OCI-LY7 (cell line): ENCODE measurements around the gene LEMD1. TPM values are rescaled to one million over a fixed set of nuclear protein-coding genes. Genes with fewer than 3 reads are reported as not detected.

Experiments used
- BruUV-seq: library from RNA; stranded (reverse); fragments of 400-500 nt; replicated peaks from 2 replicates; lab custom pipeline; 2021; lab: Mats Ljungman, UMichigan
- CTCF ChIA-PET: fragments of 300-600 bp; sonication (Branson Sonifier 250); formaldehyde crosslinking; loops from one replicate; lab custom pipeline; 2022; ENCODE audit warnings: antibody characterized with exemption; ENCODE audit not compliant: unreplicated experiment; lab: Charles Lee
- POLR2A ChIA-PET: fragments of 300-600 bp; sonication (Branson Sonifier 250); formaldehyde crosslinking; loops from one replicate; lab custom pipeline; 2022; ENCODE audit warnings: antibody characterized with exemption; lab: Charles Lee
- DNase-seq: peaks from one replicate; pipeline ENCODE4 v3.0.0-alpha.2; 2015; ENCODE audit warnings: low spot score
- H2AFZ ChIP-seq: fragments of 200-600 bp; sonication (generic), shearing (Covaris generic); 2 replicates; pipeline ENCODE4 v1.6.1; 2014; ENCODE audit warnings: mild to moderate bottlenecking, antibody characterized with exemption, low read length, moderate library complexity
- H3K27ac ChIP-seq: fragments of 200-600 bp; sonication (generic); 2 replicates; pipeline ENCODE4 v1.5.1; 2014; ENCODE audit warnings: mixed run types, low read depth, mild to moderate bottlenecking, moderate library complexity, low read length, inconsistent platforms; ENCODE audit not compliant: poor library complexity, severe bottlenecking
- H3K36me3 ChIP-seq: fragments of 200-600 bp; sonication (generic); 2 replicates; pipeline ENCODE4 v1.6.1; 2014; ENCODE audit warnings: mild to moderate bottlenecking, antibody characterized with exemption, low read length, moderate library complexity, mixed read lengths; ENCODE audit not compliant: insufficient read depth
- H3K4me1 ChIP-seq: fragments of 200-600 bp; sonication (generic); 2 replicates; pipeline ENCODE4 v1.5.1; 2014; ENCODE audit warnings: mild to moderate bottlenecking, low read length; ENCODE audit not compliant: insufficient read depth, poor library complexity, severe bottlenecking
- H3K4me2 ChIP-seq: fragments of 200-600 bp; sonication (generic); 2 replicates; pipeline ENCODE4 v1.6.1; 2014; ENCODE audit warnings: mild to moderate bottlenecking, low read length
- H3K4me3 ChIP-seq: fragments of 200-600 bp; sonication (generic); 2 replicates; pipeline ENCODE4 v1.5.1; 2014; ENCODE audit warnings: mild to moderate bottlenecking, low read depth, low read length; ENCODE audit not compliant: poor library complexity, severe bottlenecking
- H3K79me2 ChIP-seq: fragments of 200-600 bp; sonication (generic); 2 replicates; pipeline ENCODE4 v1.6.1; 2016; ENCODE audit warnings: low read depth, mild to moderate bottlenecking, low read length, moderate library complexity, mixed read lengths; ENCODE audit not compliant: insufficient read depth
- H3K9me2 ChIP-seq: fragments of 200-600 bp; sonication (generic); 2 replicates; pipeline ENCODE4 v1.6.1; 2016; ENCODE audit warnings: mild to moderate bottlenecking, low read length, mixed read lengths; ENCODE audit not compliant: insufficient read depth
- H3K9me3 ChIP-seq: fragments of 200-600 bp; sonication (generic); 2 replicates; pipeline ENCODE4 v1.6.1; 2014; ENCODE audit warnings: mild to moderate bottlenecking, mixed run types, low read length, mixed read lengths
- H4K20me1 ChIP-seq: fragments of 200-600 bp; sonication (generic); 2 replicates; pipeline ENCODE4 v1.6.1; 2014; ENCODE audit warnings: mild to moderate bottlenecking, antibody characterized with exemption, low read length, moderate library complexity, mixed read lengths; ENCODE audit not compliant: insufficient read depth
- CTCF ChIP-seq: fragments of 200-600 bp; sonication (generic); conservative IDR thresholded peaks from 2 replicates; pipeline ENCODE4 v1.5.1; 2014; ENCODE audit warnings: mild to moderate bottlenecking, antibody characterized with exemption, low read length, moderate library complexity, mixed read lengths
- EZH2phosphoT487 ChIP-seq: fragments of 200-600 bp; sonication (generic); IDR thresholded peaks from 2 replicates; pipeline ENCODE4 v1.6.1; 2018; ENCODE audit warnings: low read depth, borderline replicate concordance, mild to moderate bottlenecking, mixed run types, antibody characterized with exemption, low read length, moderate library complexity, mixed read lengths
- intact Hi-C: fragments of 100-400 bp; cut with micrococcal nuclease; formaldehyde crosslinking; loops from one replicate; pipeline ENCODE4 v1.10.0; 2022; ENCODE audit not compliant: unreplicated experiment
- total RNA-seq, 2 experiments: library from RNA; depleted of rRNA in 1 of 2; stranded (reverse); fragments of >200 nt in 1 of 2; shearing (Covaris generic) in 1 of 2; gene quantifications; 2 replicates each; pipeline ENCODE4 v1.2.3, GENCODE V29; 2014 to 2022

The LEMD1 gene
- total RNA-seq, 2 experiments from 2014 or later, result 0.44 to 0.63 TPM

GRCh38 chr1:205458777-205459566, 37.1 kb upstream of the LEMD1 start:
- no peak overlapping the region for H3K4me2 ChIP-seq
- no peak overlapping the region for H3K27ac ChIP-seq
- CTCF ChIA-PET, result no interaction called here
- H2AFZ ChIP-seq, result no peak overlapping the region
- TF ChIP-seq CTCF (no peak), EZH2phosphoT487 (no peak)
- POLR2A ChIA-PET, result interaction anchor here (0.8 kb wide), 1 partner anchor 14 kb away, joined by 3 read pairs; no protein-coding TSS in a partner anchor
- no peaks in the 10 kb centered on the region for H3K9me3 ChIP-seq
- no peaks in the 10 kb centered on the region for H3K79me2 ChIP-seq
- H4K20me1 ChIP-seq, result no peaks in the 10 kb centered on the region
- DNase-seq, result peak; percentile 27
- H3K36me3 ChIP-seq, result no peaks in the 10 kb centered on the region
- H3K4me1 ChIP-seq, result no peaks in the 10 kb centered on the region
- intact Hi-C loops, result no loop called here
- BruUV-seq, result no TSS peak
- H3K9me2 ChIP-seq, result no peaks in the 10 kb centered on the region
- no peak overlapping the region for H3K4me3 ChIP-seq

GRCh38 chr1:205456868-205457745, 35.3 kb upstream of the LEMD1 start:
- BruUV-seq, result no TSS peak
- H3K4me3 ChIP-seq, result no peak overlapping the region

More at GRCh38 chr1:205456868-205457745, 35.3 kb upstream of the LEMD1 start:
- Histone ChIP-seq H3K36me3 (no peaks in the 10 kb centered on the region), H3K4me2 (no peak overlapping the region), H3K4me1 (no peaks in the 10 kb centered on the region), H2AFZ (no peak overlapping the region), H3K27ac (no peak overlapping the region), H3K79me2 (no peaks in the 10 kb centered on the region), H3K9me2 (no peaks in the 10 kb centered on the region), H4K20me1 (no peaks in the 10 kb centered on the region), H3K9me3 (no peaks in the 10 kb centered on the region)
- TF ChIP-seq EZH2phosphoT487, result no peak; the same call in 1 of the 2 replicates
- TF ChIP-seq CTCF, result no peak
- intact Hi-C loops, result no loop called here
- POLR2A ChIA-PET, result interaction anchor here (0.6 kb wide), 1 partner anchor 296 kb away, joined by 4 read pairs; no protein-coding TSS in a partner anchor
- no peak for DNase-seq
- CTCF ChIA-PET, result no interaction called here
